GM21825 (cell line): ENCODE data around the gene RFX3.

Experiments used
- ATAC-seq: cut with Tn5 transposase; IDR thresholded peaks from one replicate; pipeline ENCODE4 v1.9.1; 2021; ENCODE audit warnings: mild to moderate bottlenecking, moderate library complexity; ENCODE audit not compliant: unreplicated experiment

Gene RFX3

DNA sequence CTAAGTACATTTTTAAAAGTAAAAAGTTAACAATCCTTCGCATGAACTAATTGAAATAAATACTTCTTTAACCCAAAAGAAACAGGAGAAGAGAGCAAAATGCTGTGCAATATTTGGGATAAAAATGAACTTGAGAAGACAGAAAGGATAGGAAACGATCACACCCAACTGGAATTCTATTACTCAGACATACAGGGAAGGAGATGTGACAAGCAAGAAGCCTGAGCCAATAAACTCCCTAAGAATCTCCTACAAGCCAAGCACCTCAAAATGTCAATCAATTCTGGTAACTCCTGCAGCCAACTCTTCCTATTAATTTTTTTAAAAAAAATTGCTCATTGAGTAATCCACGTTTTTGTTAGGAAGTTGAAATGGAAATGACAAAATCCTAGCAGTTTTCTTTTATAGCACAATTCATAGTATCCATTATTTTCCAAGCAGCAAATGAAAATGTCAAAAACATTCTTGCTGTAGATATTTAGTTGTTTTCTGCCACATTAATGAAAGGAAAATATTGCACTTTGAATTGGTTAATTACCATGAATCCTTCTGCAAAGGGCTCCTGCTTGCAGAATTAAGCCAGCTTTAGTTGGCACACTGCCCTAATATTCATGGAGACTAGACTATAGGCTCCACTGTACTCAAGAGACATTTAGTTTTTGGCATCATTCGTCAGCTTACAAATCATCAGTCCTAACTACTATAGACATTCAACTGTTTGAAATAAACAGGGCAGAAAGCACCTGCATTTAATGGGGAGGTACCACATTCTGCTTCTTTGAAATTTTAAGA, 89.0 kb downstream of the RFX3 start:
- no peak for ATAC-seq

DNA sequence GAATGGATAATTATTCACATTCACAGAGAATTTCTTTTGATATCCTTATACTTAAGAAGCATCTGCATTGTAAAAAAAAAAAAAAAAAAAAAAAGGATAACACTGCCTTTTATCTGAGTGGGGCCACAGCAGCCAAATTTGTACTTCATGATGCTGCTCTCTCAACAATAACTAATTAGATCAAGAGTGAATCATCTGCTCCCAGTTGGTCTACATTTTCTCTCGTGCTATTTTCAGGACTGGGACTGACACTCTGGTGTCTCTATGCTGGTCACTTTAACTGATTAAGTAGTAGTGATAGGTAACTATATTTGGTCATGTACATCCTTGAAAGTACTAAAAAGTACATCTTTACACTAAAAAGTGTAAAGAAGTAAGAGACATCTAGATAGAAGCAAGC, 90.1 kb downstream of the RFX3 start:
- no peak for ATAC-seq

GRCh38 chr9:3434594-3434993, 91.2 kb downstream of the RFX3 start:
- ATAC-seq, result no peak

DNA sequence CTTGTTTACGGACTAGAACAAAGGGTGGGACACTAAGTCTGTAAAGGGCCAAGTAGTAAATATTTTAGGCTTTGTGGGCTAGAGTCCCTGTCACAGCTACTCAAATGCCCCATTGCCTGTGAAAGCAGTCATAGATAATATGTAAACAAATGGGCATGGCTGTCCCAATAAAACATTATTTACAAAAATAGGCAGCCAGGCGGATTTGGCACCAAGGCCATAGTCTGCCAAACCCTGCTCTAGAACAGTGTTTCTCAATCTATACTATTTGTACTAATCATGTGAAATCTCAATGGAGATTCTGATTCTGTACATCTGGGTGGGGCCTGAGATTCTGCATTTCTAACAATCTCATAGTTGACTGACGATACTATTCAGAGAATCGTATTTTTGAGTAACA, 92.0 kb downstream of the RFX3 start:
- no peak for ATAC-seq

GRCh38 chr9:3433066-3433465, 92.7 kb downstream of the RFX3 start:
- no peak for ATAC-seq

DNA sequence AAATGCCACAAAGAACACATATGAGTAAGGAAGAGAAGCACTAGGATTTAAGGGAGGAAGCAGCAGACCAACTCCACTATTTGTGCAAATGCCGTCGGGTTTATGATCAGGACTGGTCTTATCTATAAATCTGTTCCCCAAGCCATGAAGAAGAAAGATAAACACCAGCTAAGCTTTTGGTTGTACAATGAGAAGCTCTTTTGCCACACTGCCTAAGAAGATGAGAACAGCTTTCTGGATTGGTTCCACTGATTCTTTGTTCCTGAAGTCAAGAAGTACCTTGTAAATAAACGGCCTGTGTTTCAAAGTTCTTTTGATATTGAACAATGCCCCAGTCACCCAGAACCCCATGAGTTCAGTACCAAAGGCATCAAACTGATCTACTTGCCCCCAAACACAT, 93.9 kb downstream of the RFX3 start:
- ATAC-seq, result no peak

DNA sequence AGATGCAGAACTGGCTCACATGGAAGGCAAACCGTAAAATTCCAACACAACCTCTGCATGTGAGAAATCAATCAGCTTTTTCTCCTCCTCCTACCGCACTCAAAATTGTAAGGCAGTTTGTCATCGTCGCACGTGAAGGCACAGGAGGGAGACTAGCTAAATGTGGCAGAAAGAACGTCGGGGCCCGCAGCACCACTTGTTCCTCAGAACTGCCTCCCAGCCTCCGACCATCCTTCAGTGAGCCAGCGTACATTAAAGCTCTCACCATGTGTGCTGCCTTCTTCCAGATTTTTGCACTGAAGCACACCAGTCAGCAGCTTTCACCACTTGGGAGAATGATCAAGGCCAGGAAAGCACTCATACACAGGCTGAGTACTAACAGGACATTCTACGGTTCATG, 105.9 kb downstream of the RFX3 start:
- ATAC-seq, result no peak

DNA sequence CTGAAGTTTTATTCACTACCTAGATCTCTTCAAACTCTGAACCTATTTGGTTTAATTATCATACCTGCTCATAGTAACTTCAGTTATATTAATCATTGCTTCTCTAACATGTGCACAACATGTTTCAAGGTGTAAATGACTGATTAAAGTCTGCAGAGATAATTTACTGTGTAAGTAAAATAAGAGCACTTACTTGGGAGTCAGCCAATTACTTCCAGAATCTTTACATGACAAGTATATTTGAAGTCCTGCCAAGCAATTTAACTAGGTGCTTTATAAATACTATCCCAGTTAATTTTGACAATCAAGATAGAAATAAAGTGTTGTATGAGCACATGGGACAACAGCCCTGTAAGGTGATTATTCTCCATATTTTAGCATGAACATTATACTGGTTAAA, 109.9 kb downstream of the RFX3 start:
- no peak for ATAC-seq

- no peak for ATAC-seq
Measured at GRCh38 chr9:3413984-3414383, 111.8 kb downstream of the RFX3 start.

DNA sequence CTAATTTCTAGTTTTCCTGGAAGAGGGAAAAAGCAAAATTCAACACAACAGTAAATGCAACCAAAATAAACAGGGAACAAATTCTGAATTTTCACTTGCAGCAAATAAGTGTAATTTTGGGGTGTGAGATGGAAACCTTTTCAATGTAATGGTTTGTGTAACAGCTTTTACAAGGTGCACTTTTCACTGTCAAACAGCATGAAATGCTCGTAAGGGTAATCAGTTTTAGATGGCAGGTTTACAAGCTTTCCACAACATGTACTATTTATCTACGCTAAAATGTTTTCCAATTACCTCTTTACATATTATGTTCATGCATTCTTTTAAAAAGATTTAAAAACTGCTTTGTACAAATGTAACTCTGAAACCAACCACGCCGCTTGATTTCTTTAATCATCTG, 115.3 kb downstream of the RFX3 start:
- no peak for ATAC-seq

DNA sequence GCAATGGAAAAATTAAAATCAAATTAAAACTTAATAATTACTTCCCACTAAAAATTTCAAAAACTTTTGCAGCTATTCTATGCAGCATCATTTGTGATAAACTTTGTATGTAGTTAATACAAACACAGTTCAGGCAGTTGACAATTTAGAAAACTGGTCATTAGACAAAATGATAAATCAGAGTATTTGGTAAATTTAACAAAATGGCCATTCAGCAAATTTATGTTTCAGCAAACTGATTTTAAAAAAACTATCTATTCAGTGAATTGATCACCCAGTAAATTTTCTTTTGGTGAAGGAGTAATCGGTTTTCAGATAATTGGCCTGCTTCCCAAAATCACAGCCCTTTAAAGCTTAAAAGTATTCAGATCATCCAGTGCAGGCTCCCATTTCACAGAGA, 116.3 kb downstream of the RFX3 start:
- ATAC-seq, result no peak

GRCh38 chr9:3403315-3403714, 122.5 kb downstream of the RFX3 start:
- ATAC-seq, result no peak

DNA sequence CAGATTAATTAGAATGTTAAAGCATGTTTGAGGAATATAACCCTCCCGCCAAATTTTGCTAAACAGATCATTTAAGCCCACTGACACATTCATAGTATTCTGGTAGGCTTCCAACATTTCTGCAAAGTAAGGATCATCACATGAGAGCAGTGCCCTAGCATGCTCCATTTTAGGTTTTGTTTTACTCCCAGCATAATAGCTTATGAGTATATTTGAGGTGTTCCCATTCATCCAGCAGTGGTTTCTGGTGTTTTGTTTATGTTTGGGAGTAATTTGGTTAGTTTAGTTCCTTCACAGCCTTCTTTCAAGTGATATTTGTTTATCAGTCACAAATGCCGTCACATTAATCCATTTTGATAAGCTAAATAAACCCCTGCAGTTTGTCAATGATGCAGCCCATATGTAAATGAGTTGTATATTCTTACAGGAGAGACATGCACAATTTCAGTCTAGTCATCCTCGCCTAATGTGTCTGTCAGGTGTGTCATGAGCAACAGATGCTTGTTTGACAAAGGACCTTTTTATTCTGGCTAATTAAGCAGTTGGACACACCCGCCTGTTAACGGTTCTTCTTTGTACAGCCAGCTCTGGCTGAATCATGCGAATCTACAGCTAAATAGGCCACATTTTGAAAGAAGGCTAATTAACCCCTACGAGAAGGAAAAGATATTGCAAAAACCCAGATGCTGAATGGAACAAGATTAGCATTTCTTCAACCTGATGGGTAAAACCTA, 124.4 kb downstream of the RFX3 start:
- ATAC-seq, result no peak

DNA sequence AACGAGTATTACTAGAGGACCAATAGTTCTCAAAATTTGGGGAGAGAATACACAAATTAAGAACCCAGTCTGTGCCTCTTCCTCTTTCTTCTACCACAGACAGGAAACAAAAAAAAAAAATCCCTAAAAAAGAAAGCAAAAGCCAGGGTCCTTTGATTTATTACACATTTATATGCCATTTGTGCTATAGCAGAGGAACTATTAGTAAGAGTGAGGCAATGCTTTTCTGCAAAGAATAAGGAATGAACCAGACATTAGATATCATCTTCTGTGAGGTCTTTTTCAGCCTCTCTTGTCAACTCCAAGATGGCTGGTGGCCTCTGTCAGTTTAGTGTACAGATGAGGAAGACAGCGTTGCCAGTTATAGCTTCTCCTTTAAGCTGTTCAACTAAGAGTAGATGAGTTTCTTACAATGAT, 127.6 kb downstream of the RFX3 start:
- ATAC-seq, result peak; percentile 54

DNA sequence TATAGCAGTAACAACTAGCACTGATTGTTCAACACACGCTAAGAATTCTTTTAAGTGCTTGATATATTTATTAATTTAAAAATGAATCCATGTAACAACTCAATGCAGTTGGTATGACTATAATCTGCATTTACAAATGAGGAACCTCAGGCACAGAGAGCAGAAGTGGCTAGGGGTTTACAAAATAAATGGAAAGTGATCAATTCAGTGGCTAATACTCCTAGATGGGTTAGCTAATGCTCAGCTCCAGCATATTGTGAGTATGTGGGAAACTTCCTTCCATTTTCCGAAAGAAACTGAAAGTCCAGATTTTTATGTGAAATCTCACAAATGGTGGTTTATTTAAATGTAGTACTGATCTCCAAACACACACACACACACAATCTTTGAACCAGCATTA, 128.0 kb downstream of the RFX3 start:
- ATAC-seq, result peak; percentile 24

DNA sequence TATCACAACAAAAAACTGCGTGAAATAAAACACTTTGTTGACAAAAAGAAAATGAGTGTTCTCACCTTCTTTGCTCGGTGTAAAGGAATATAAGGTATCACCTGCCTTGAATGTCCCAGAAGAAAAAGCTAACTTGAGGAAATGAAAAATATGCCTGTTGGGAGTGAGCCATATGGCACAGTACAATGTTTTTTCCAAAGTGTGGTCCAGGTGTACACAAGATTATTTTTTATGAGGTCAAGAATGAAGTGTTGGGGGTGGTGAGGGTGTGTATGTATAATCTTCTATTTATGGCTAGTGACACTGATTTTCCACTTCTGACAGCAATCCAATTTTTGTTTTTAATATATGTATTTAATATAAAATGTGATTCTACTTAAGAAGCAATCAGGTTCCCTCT, 134.4 kb downstream of the RFX3 start:
- no peak for ATAC-seq

DNA sequence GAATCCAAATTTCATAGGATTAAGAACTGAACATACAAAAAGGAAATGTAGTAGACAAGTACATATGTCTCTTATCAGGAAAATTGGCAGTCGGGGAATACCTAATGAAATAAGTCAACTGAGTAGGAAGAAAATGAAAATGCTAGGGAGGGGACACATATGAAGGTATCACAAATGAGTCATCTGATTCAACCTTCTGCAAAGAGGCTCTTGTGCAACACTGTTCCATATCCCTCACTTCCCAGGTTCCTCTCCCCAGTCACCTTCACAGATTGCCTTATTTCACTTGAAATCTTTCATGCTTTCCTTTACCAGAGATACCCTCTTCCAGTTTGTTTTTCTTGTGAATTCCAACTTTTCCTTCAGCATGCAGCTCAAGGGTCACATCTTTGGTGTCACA, 139.0 kb downstream of the RFX3 start:
- no peak for ATAC-seq

GRCh38 chr9:3385871-3386270, 139.9 kb downstream of the RFX3 start:
- ATAC-seq, result peak; percentile 95

DNA sequence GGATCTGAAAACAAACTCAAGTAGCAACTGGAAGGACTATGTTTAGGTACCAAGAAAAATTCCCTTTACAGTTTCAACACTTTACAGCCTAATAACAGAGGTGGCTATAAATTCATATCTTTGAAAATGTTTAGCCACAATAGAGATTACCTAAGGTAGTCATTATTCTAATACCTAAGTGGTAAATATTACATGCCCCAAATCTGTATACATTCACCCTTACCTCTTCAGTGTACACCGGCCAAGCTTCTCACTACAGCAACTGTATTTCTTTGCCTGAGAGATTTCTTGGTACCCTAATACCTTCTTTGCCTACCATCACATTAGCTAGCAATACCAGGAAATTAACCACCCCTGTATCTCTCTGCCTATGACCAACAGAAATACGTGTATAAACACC, 154.0 kb downstream of the RFX3 start:
- no peak for ATAC-seq

- no peak for ATAC-seq
Measured at GRCh38 chr9:3370715-3371114, 155.1 kb downstream of the RFX3 start.

- no peak for ATAC-seq
Measured at GRCh38 chr9:3367185-3367584, 158.6 kb downstream of the RFX3 start.

GRCh38 chr9:3361689-3362392, 164.0 kb downstream of the RFX3 start:
- ATAC-seq, result no peak
